ENCODE results near the gene TEAD1.

DNA sequence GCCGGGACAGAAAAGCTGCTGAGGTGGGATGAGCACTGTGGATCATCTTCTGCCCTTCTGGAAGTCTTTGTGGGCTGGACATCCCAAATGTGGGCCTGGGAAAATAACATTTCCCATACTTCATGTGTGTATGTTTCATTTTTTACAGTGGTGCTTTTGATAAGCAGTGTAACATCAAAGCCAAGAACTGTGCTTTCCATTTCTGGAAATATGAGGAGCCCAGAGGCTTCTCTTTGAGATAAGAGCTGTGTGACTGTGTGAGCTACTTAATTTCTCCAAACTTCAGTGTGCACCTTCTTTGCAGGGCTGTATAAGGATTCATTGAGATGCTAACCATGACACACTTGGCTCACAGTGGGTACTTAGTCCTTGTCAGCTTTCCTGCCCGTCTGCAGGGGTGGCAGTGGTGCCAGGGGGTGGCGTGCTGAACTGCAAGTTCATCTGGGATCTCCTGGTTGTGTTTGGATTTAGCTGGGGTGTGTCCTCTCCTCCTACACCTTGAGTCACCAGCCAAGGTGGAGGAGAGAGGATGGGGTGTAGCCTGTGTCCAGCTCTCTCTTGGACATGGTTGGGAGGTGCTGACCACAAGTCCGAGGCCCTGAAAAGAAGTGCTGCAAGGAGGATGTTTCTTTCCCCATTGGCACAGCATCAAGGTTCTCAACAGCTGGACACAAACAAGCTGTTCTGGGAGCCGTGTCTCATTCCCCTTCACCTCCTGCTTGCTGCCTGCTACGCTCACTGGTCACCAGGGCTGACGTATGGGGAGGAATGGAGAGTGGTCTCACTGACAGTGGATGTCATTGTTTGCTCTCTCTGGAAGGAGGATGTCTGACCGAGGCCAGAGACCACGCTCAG is 139.4 kb downstream of the TEAD1 start:
- TF ChIP-seq CTCF (optimal IDR thresholded peaks at IDR 0.05 in 1 of 3, IDR thresholded peaks at IDR 0.05 in 1 of 3, conservative IDR thresholded peaks at IDR 0.05 in 1 of 3; ENCODE audit: extremely low read depth in 1 of 3, insufficient read depth in 2 of 3, low read length in 3 of 3) (peak in 2 of 3 experiments; percentile 23 to 70), EZH2 (IDR thresholded peaks at IDR 0.05; ENCODE audit: low read length) (no peak)
